ENCODE measurements around the gene RNF43.

The RNF43 gene

GRCh38 chr17:58381124-58382035 is 36.0 kb downstream of the RNF43 start:
- H4K20me1 ChIP-seq (ENCODE audit: insufficient read depth, low read length), result no peaks in the 10 kb centered on the region
- H2AFZ ChIP-seq (ENCODE audit: low read depth, low read length), result no peak overlapping the region
- no peaks in the 10 kb centered on the region for H3K36me3 ChIP-seq (replicated peaks; ENCODE audit: low read depth, low read length)
- H3K4me3 ChIP-seq (ENCODE audit: low read length), result no peak overlapping the region
- TF ChIP-seq CTCF (IDR thresholded peaks at IDR 0.05; ENCODE audit: low read depth, low read length) (no peak), EZH2phosphoT487 (IDR thresholded peaks at IDR 0.05; ENCODE audit: low read depth) (no peak)
- H3K4me2 ChIP-seq (ENCODE audit: low read length), result peak overlapping the region; percentile 92; the same call in 1 of the 2 replicates
- H3K27me3 ChIP-seq (ENCODE audit: low read depth, low read length), result no peaks in the 10 kb centered on the region
- no peak overlapping the region for H3K9ac ChIP-seq (ENCODE audit: low read length)
- H3K27ac ChIP-seq (ENCODE audit: low read length), result no peak overlapping the region
- peaks cover 27% of the 10 kb centered on the region for H3K4me1 ChIP-seq (ENCODE audit: low read length)
- H3K79me2 ChIP-seq (ENCODE audit: low read length), result no peaks in the 10 kb centered on the region
- no peaks in the 10 kb centered on the region for H3K9me3 ChIP-seq (ENCODE audit: insufficient read depth, low read length)

GRCh38 chr17:58380207-58381123 is 36.9 kb downstream of the RNF43 start:
- Histone ChIP-seq H3K9me3 (ENCODE audit: insufficient read depth, low read length) (no peaks in the 10 kb centered on the region), H3K27me3 (ENCODE audit: low read depth, low read length) (no peaks in the 10 kb centered on the region), H2AFZ (ENCODE audit: low read depth, low read length) (no peak overlapping the region), H3K4me1 (ENCODE audit: low read length) (peaks cover 33% of the 10 kb centered on the region), H3K4me3 (ENCODE audit: low read length) (no peak overlapping the region), H3K79me2 (ENCODE audit: low read length) (no peaks in the 10 kb centered on the region), H3K9ac (ENCODE audit: low read length) (no peak overlapping the region), H4K20me1 (ENCODE audit: insufficient read depth, low read length) (no peaks in the 10 kb centered on the region), H3K27ac (ENCODE audit: low read length) (no peak overlapping the region), H3K4me2 (ENCODE audit: low read length) (no peak overlapping the region), H3K36me3 (replicated peaks; ENCODE audit: low read depth, low read length) (no peaks in the 10 kb centered on the region)
- TF ChIP-seq EZH2phosphoT487 (IDR thresholded peaks at IDR 0.05; ENCODE audit: low read depth), result no peak

GRCh38 chr17:58379511-58379824 is 37.9 kb downstream of the RNF43 start:
- no peaks in the 10 kb centered on the region for H3K9me3 ChIP-seq (ENCODE audit: insufficient read depth, low read length)
- no peak overlapping the region for H3K4me3 ChIP-seq (ENCODE audit: low read length)
- no peak overlapping the region for H3K9ac ChIP-seq (ENCODE audit: low read length)
- H2AFZ ChIP-seq (ENCODE audit: low read depth, low read length), result no peak overlapping the region
- H3K4me1 ChIP-seq (ENCODE audit: low read length), result peaks cover 33% of the 10 kb centered on the region
- H3K27ac ChIP-seq (ENCODE audit: low read length), result no peak overlapping the region
- no peaks in the 10 kb centered on the region for H3K27me3 ChIP-seq (ENCODE audit: low read depth, low read length)
- no peaks in the 10 kb centered on the region for H4K20me1 ChIP-seq (ENCODE audit: insufficient read depth, low read length)
- no peak for TF ChIP-seq CTCF (IDR thresholded peaks at IDR 0.05; ENCODE audit: low read depth, low read length)
- TF ChIP-seq EZH2phosphoT487 (IDR thresholded peaks at IDR 0.05; ENCODE audit: low read depth), result no peak
- H3K79me2 ChIP-seq (ENCODE audit: low read length), result no peaks in the 10 kb centered on the region
- H3K4me2 ChIP-seq (ENCODE audit: low read length), result no peak overlapping the region
- H3K36me3 ChIP-seq (replicated peaks; ENCODE audit: low read depth, low read length), result no peaks in the 10 kb centered on the region

GRCh38 chr17:58378733-58379510 is 38.4 kb downstream of the RNF43 start:
- Histone ChIP-seq H3K4me1 (ENCODE audit: low read length) (peaks cover 33% of the 10 kb centered on the region), H3K27me3 (ENCODE audit: low read depth, low read length) (no peaks in the 10 kb centered on the region), H3K36me3 (replicated peaks; ENCODE audit: low read depth, low read length) (no peaks in the 10 kb centered on the region), H3K9me3 (ENCODE audit: insufficient read depth, low read length) (no peaks in the 10 kb centered on the region), H4K20me1 (ENCODE audit: insufficient read depth, low read length) (no peaks in the 10 kb centered on the region), H3K79me2 (ENCODE audit: low read length) (no peaks in the 10 kb centered on the region), H3K9ac (ENCODE audit: low read length) (no peak overlapping the region), H3K4me2 (ENCODE audit: low read length) (no peak overlapping the region), H3K4me3 (ENCODE audit: low read length) (no peak overlapping the region), H2AFZ (ENCODE audit: low read depth, low read length) (no peak overlapping the region), H3K27ac (ENCODE audit: low read length) (no peak overlapping the region)
- TF ChIP-seq CTCF (IDR thresholded peaks at IDR 0.05; ENCODE audit: low read depth, low read length) (no peak), EZH2phosphoT487 (IDR thresholded peaks at IDR 0.05; ENCODE audit: low read depth) (no peak)

All from OCI-LY3 (cell line).